ENCODE results near the gene RANBP17.

- TF ChIP-seq POLR2AphosphoS5 (IDR thresholded peaks at IDR 0.05; ENCODE audit: low read depth) = no peak
- TF ChIP-seq REST (IDR thresholded peaks at IDR 0.05; ENCODE audit: insufficient replicate concordance, low read depth) = no peak
Measured at GRCh38 chr5:171127314-171127713, 265.5 kb downstream of the RANBP17 start.

Measured in HL-60 (cell line).